Nephron progenitor cell (in vitro differentiated cells): ENCODE measurements around the gene SMCO4.
"Not testable (repeated sequence)": the region's sequence is repeated elsewhere in the genome, so short reads cannot be mapped to it uniquely, and the experiment has no call there.

ENCODE experiments used
- DNase-seq: peaks from one replicate; pipeline ENCODE4 v3.0.0; 2021
- H3K27ac Mint-ChIP-seq: 2 replicates; pipeline ENCODE4 v1.8.0; 2021; ENCODE audit warnings: mild to moderate bottlenecking, moderate library complexity, mixed read lengths
- H3K27me3 Mint-ChIP-seq: 2 replicates; pipeline ENCODE4 v1.8.0; 2021; ENCODE audit warnings: mild to moderate bottlenecking, low read depth, mixed read lengths; ENCODE audit not compliant: poor library complexity
- H3K36me3 Mint-ChIP-seq: 2 replicates; pipeline ENCODE4 v1.8.0; 2021; ENCODE audit warnings: low read depth, mixed read lengths
- H3K4me1 Mint-ChIP-seq: 2 replicates; pipeline ENCODE4 v1.8.0; 2021; ENCODE audit warnings: mixed read lengths
- H3K4me3 Mint-ChIP-seq: 2 replicates; pipeline ENCODE4 v1.8.0; 2021; ENCODE audit warnings: mild to moderate bottlenecking, moderate library complexity, mixed read lengths
- H3K9me3 Mint-ChIP-seq: 2 replicates; pipeline ENCODE4 v1.8.0; 2021; ENCODE audit warnings: mild to moderate bottlenecking, moderate library complexity, mixed read lengths
- TF ChIP-seq, protein P1 (sequence below): fragments of 200-600 bp; sonication (generic); IDR thresholded peaks from 2 replicates; pipeline ENCODE4 v1.5.0; 2021; ENCODE audit warnings: antibody characterized with exemption

SMCO4 gene

DNA sequence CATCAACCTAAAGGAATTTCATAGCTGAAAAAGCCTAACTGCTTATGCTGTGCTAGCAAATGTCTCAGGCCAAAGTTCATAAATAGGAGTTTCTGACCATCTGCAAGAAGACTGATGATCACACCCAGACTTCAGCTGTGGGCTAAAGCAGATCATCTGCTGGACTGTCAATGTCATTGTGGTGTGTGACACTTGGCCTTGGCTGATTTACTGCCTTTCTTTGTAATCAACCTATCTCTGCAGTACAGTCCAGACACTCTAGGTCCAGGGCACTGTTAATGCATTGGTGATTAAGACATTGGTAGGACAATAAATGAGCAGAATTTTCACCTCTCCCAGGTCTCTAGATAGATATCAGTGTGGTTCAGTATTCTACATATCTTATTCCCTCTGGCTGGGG is 40.3 kb upstream of the SMCO4 start:
- no peak for DNase-seq
- H3K27me3 Mint-ChIP-seq: peaks cover 16% of the 10 kb centered on the region
- TF ChIP-seq, protein P1, sequence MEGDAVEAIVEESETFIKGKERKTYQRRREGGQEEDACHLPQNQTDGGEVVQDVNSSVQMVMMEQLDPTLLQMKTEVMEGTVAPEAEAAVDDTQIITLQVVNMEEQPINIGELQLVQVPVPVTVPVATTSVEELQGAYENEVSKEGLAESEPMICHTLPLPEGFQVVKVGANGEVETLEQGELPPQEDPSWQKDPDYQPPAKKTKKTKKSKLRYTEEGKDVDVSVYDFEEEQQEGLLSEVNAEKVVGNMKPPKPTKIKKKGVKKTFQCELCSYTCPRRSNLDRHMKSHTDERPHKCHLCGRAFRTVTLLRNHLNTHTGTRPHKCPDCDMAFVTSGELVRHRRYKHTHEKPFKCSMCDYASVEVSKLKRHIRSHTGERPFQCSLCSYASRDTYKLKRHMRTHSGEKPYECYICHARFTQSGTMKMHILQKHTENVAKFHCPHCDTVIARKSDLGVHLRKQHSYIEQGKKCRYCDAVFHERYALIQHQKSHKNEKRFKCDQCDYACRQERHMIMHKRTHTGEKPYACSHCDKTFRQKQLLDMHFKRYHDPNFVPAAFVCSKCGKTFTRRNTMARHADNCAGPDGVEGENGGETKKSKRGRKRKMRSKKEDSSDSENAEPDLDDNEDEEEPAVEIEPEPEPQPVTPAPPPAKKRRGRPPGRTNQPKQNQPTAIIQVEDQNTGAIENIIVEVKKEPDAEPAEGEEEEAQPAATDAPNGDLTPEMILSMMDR: no peak
- H3K36me3 Mint-ChIP-seq: no peaks in the 10 kb centered on the region
- no peak overlapping the region for H3K27ac Mint-ChIP-seq
- peaks cover 15% of the 10 kb centered on the region for H3K9me3 Mint-ChIP-seq
- H3K4me1 Mint-ChIP-seq: peaks cover 4% of the 10 kb centered on the region
- H3K4me3 Mint-ChIP-seq: no peak overlapping the region

GRCh38 chr11:93579187-93579751 is 36.1 kb upstream of the SMCO4 start:
- TF ChIP-seq, protein P1: no peak
- H3K9me3 Mint-ChIP-seq: peaks cover 25% of the 10 kb centered on the region
- no peak overlapping the region for H3K4me3 Mint-ChIP-seq
- no peak for DNase-seq
- H3K36me3 Mint-ChIP-seq: no peaks in the 10 kb centered on the region
- H3K27me3 Mint-ChIP-seq: peaks cover 7% of the 10 kb centered on the region
- H3K27ac Mint-ChIP-seq: no peak overlapping the region
- H3K4me1 Mint-ChIP-seq: no peaks in the 10 kb centered on the region

GRCh38 chr11:93577286-93577685 is 34.1 kb upstream of the SMCO4 start:
- Mint-ChIP-seq H3K4me1 (no peaks in the 10 kb centered on the region), H3K27me3 (peaks cover 4% of the 10 kb centered on the region), H3K9me3 (peaks cover 18% of the 10 kb centered on the region), H3K27ac (no peak overlapping the region), H3K36me3 (no peaks in the 10 kb centered on the region), H3K4me3 (no peak overlapping the region)
- TF ChIP-seq, protein P1: no peak
- no peak for DNase-seq

DNA sequence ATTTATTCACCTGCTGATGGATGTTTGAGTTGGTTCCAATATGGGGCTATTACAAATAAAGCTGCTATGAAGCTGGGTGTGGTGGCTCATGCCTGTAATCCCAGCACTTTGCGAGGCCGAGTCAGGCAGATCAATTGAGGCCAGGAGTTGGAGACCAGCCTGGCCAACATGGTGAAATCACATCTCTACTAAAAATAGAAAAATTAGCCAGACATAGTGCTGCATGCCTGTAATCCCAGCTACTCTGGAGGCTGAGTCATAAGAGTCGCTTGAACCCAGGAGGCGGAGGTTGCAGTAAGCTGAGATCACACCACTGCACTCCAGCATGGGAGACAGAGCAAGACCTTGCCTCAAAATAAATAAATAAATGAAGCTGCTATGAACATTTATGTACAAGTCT is 33.7 kb upstream of the SMCO4 start:
- H3K27ac Mint-ChIP-seq, H3K4me1 Mint-ChIP-seq, DNase-seq, H3K36me3 Mint-ChIP-seq, H3K27me3 Mint-ChIP-seq, H3K4me3 Mint-ChIP-seq: not testable (repeated sequence)
- peaks cover 16% of the 10 kb centered on the region for H3K9me3 Mint-ChIP-seq

DNA sequence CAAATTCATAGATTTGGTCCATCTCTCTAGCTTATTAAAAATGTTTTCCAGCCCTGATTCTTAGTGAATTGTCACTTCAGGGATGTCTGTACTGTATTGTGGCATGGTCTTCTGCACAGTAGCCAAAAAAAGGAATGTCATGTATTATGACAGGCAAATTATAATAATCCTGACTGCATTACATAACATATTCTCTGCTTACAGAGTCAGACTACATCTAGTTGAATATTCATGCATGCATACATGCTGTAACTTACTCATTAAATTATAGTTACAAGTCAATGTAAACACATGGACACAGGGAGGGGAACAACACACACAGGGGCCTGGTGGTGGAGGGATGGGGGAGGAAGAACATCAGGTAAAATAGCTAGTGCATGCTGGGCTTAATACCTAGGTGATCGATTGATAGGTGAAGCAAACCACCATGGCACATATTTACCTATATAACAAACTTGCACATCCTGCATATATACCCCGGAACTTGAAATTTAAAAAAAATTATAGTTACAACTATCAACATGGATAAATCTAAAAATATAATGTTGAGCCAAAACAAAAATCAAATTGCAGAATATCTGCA is 31.5 kb upstream of the SMCO4 start:
- peaks cover 16% of the 10 kb centered on the region for H3K9me3 Mint-ChIP-seq

DNA sequence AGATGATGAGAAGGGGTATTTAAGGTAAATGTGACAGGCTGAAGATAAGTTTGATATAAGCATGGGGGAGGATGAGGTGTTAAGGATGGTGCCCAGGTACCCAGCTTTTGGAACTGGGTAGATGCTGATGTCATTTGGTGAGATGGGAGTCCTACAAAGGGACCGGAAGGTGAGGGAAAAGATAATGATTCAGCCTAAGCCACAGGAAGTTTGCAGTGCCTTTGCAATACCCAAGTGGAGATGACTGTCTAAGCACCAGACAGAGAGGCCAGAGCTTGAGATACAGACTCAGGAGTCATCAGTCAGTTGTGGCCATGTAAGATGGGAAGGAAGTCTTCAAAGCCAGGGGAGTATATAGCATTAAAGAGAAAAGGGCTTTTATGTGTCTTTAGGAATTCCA is 30.0 kb upstream of the SMCO4 start:
- Mint-ChIP-seq H3K36me3 (no peaks in the 10 kb centered on the region), H3K27me3 (no peaks in the 10 kb centered on the region), H3K4me3 (no peak overlapping the region), H3K27ac (no peak overlapping the region), H3K4me1 (no peaks in the 10 kb centered on the region), H3K9me3 (peaks cover 6% of the 10 kb centered on the region)
- no peak for DNase-seq
- TF ChIP-seq, protein P1: no peak

More for the DNA sequence above, 31.5 kb upstream of the SMCO4 start:
- H3K36me3 Mint-ChIP-seq: no peaks in the 10 kb centered on the region
- H3K27ac Mint-ChIP-seq: no peak overlapping the region
- TF ChIP-seq, protein P1: no peak
- no peaks in the 10 kb centered on the region for H3K4me1 Mint-ChIP-seq
- DNase-seq: no peak
- no peak overlapping the region for H3K4me3 Mint-ChIP-seq
- H3K27me3 Mint-ChIP-seq: peaks cover 2% of the 10 kb centered on the region
